Activated CD8-positive, alpha-beta memory T cell treated with anti-CD3 and anti-CD28 coated beads, Interleukin-2, amount 50 U/mL, for 1 hour (primary cell): Measurements from ENCODE around the gene ADAM29.
"Not testable (repeated sequence)": the region's sequence is repeated elsewhere in the genome, so short reads cannot be mapped to it uniquely, and the experiment has no call there.

Experiments used
- DNase-seq: peaks from one replicate; pipeline ENCODE4 v3.0.0-alpha.2; 2020; ENCODE audit errors: extremely low read depth

The ADAM29 gene

DNA sequence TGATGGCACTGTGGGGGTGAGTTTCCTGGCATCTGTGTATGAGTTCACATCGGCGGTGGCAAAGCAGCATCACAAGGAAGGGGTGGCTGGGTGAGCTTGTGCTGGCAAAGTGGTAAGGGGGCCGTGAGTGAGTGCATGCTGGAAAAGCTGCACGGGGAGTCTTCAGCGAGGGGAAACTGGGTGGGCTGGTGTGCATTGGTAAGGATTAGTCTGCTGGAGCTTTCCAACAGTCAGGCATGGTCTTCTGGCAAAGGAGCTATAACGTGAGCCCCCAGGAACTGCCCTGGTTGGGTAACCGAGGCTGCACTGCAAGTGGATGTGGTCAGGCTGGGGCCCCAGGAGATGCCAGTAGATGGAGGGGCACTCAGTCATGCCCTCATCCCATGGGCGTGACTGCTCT is 30.7 kb downstream of the ADAM29 start:
- no peak for DNase-seq

DNA sequence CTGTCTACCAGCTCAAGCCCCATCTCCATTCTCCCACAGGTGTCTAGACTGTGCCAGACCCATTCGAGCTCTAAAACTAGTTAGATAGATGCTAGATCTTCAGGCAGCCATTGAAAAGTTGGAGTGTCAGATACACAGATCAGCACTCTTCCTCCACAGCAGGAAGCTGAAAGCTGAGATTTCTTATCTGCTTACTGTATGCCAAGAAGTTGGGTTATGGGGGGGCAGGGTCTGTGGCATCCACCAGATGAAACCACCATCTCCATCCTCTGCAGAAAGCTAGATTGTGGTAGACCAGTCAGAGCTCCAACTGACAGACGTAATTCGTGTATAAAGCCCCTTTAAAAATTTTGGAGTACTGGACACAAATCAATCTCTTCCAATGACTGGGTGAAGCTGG is 54.8 kb downstream of the ADAM29 start:
- DNase-seq = no peak

DNA sequence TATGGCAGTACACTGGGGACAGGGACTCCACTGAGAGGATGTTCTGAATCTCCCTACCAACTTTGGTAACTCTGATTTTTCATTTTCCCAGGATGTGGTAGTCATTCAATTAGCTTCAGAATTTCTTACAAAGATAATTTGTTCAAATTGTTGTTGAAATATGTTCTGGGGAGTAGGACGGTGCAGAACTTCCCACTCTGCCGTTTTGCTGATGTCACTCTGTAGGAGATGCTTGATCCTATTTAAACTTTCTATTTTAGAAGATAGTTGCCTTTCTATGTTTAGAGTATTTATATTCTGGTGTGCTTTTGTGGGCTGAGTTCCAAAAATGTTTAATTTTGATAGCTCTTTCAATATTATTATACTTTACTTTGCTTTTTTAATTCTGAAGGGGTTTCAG is 55.2 kb downstream of the ADAM29 start:
- no peak for DNase-seq

GRCh38 chr4:174983128-174983750 is 65.1 kb downstream of the ADAM29 start:
- no peak for DNase-seq

DNA sequence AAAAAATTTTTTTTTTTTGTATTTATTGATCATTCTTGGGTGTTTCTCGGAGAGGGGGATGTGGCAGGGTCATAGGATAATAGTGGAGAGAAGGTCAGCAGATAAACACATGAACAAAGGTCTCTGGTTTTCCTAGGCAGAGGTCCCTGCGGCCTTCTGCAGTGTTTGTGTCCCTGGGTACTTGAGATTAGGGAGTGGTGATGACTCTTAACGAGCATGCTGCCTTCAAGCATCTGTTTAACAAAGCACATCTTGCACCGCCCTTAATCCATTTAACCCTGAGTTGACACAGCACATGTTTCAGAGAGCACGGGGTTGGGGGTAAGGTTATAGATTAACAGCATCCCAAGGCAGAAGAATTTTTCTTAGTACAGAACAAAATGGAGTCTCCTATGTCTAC is 65.7 kb downstream of the ADAM29 start:
- DNase-seq = not testable (repeated sequence)

DNA sequence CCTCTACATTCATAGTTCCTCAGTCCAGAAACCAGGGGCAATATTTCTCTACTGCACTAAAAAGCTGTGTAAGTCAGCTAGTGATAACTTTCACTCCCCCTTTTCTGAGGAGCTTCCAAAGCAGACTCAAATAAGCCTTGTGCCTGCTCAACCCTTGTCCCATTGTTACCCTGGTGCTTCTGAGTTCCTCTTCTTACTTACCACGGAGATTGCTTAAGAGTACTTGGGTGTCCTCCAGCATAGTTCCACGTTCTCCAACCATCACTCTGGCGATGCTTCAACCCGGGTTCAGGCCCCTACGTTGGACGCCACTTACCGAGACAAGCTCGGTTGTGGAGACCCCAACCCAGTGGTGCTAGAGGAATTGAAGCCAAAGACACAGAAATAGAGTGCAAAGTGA is 71.6 kb downstream of the ADAM29 start:
- no peak for DNase-seq

DNA sequence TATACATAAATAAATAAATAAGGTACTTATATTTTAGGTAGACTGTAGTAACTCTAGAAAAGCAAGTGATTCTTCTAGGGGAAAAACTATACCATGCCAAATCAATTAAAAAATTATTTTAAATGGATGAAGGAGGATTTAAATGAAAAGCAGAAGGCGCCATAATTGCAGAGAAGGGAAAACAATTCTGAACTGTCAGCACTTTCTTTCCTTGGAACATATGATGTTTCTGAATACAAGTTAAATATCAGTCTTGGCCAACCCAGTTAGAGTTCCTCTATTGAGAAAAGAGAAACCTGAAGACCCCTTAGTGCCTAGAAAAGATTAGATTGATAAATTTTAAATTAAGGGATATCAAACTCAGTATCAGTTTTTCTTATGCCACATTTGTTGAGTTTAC is 75.8 kb downstream of the ADAM29 start:
- no peak for DNase-seq

DNA sequence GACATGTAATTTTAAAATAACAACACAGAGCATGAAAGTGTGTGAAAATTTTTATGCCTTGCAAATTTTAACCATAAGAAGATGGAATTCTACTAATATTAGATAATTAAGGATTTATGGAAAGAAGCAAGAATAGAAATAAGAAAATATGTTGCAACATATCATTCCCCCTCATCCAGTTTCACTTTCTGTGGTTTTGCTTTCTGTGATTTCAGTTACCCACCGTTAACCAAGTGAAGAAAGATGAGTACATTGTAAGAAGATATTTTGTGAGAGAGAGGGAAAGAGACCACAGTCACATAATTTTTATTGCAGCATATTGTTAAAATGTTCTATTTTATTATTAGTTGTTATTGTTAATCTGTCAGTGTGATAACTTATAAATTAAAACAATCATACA is 77.9 kb downstream of the ADAM29 start:
- no peak for DNase-seq

GRCh38 chr4:174999407-174999806 is 81.2 kb downstream of the ADAM29 start:
- no peak for DNase-seq

- no peak for DNase-seq
These were observed 99.6 kb downstream of the ADAM29 start for GRCh38 chr4:175017751-175018150.

DNA sequence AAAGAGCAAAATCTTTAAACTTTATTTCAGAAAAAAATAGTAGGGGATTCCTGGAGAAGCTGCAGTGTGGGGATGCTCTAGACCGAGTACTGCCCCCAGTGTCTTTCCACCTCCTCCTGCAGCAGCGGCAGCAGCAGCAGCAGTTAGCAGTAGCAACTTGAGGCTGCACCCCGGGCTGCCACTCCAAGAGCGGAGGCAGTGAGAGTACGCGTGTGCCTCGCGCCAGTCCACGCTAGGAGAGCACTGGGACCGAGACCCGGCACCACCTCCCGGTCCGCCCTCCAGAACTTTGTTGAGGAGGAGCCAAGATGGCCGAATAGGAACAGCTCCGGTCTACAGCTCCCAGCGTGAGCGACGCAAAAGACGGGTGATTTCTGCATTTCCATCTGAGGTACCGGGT is 101.3 kb downstream of the ADAM29 start:
- not testable (repeated sequence) for DNase-seq
